HTR-8/SVneo (cell line): ENCODE results near the gene PLXNA3.

Experiments
- DNase-seq: peaks from one replicate; pipeline ENCODE4 v3.0.0; 2011; ENCODE audit warnings: low spot score, mixed read lengths; ENCODE audit not compliant: insufficient read length
- FAIRE-seq: peaks from 2 replicates; lab custom pipeline; 2011; peaks lifted over from hg19 to GRCh38; lab: Jason Lieb, UNC

The PLXNA3 gene

DNA sequence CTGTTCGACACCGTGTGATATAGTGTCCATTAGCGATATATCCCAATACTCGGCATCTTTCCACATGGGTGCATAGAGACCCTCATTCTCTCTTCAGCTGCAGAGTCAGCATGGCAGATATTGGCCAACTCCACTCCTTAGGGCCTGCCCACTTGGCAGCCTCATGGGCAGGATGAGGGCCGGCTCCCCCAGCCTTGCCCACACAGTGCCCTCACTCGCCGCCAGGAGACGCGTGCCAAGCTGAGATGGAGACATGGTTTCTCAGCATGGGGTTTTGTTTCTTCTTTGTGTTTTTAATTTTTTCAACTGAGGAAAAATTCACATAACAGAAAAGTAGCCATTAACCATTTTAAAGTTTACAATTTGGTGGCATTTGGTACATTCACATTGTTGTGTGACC, 5.3 kb upstream of the PLXNA3 start:
- no peak for DNase-seq
- FAIRE-seq, result no peak

GRCh38 chrX:154457491-154458115, 478 bp upstream of the PLXNA3 start:
- FAIRE-seq (no peak), DNase-seq (peak; percentile 32)

- no peak for DNase-seq
- FAIRE-seq, result no peak
Measured at GRCh38 chrX:154458954-154459778, 1.1 kb downstream of the PLXNA3 start.

DNA sequence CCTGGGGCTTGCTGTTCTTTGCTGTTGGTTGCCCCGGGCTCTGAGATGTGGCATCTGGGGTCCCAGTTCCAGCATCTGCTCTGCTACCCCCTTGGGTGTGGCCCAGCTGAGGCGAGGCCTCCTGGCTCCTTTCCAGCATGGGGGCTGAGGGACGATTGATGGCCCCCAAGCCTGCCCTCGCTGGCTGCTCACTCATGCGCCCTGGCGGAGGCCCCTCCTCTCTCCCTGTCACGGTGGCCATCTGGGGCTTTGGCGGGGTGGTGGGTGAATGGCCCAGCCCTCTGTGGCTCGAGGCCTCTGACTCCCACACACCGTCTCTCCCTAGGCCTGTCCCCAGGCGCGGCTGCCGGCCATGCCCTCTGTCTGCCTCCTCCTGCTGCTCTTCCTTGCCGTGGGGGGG, 1.8 kb downstream of the PLXNA3 start:
- DNase-seq (no peak), FAIRE-seq (no peak)

DNA sequence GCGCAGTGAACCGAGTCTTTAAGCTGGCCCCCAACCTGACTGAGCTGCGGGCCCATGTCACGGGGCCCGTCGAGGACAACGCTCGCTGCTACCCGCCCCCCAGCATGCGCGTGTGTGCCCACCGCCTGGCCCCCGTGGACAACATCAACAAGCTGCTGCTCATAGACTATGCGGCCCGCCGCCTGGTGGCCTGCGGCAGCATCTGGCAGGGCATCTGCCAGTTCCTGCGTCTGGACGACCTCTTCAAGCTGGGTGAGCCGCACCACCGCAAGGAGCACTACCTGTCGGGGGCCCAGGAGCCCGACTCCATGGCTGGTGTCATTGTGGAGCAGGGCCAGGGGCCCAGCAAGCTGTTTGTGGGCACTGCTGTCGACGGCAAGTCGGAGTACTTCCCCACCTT, 2.2 kb downstream of the PLXNA3 start:
- no peak for DNase-seq
- no peak for FAIRE-seq

DNA sequence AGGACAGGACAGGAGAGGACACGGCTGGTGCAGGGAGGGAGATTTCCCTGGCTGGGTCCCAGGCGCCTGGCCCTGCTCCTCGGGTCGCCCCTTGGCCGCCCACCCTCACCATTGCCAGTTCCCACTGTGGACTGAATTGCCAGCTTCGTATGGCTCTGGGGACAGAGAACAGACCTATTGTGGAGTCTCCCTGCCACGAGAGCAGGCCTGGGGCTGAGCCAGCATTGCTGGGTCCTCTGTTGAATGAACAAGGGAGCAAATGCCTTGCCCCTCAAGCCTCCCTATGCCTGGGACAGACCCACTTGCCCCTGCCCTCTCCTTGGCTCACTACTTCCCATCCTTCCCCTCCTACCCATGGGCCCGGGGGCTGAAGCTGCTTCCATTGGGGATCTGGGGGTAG, 4.3 kb downstream of the PLXNA3 start:
- no peak for DNase-seq
- FAIRE-seq, result no peak

DNA sequence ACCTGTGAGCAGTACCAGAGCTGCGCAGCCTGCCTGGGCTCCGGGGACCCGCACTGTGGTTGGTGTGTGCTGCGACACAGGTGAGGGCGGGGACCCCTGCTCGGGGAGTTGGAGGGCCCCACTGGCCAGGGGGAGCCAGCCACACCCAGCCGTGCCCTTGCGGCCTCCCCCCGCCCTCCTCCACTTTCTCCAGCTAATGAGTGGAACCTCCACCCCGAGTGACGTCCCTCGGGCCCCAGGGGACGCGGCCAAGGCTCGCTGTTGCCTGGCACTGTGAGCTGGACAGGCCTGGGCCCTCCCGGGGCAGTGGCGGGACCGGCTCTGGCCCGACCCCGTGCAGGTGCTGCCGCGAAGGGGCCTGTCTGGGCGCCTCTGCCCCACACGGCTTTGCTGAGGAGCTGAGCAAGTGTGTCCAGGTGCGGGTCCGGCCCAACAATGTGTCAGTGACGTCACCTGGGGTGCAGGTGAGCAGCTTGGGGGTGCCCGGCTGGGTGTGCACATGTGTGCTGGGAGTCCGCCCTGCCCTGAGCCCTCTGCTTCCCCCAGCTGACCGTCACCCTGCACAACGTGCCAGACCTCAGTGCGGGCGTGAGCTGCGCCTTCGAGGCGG, 5.6 kb downstream of the PLXNA3 start:
- FAIRE-seq (no peak), DNase-seq (no peak)

DNA sequence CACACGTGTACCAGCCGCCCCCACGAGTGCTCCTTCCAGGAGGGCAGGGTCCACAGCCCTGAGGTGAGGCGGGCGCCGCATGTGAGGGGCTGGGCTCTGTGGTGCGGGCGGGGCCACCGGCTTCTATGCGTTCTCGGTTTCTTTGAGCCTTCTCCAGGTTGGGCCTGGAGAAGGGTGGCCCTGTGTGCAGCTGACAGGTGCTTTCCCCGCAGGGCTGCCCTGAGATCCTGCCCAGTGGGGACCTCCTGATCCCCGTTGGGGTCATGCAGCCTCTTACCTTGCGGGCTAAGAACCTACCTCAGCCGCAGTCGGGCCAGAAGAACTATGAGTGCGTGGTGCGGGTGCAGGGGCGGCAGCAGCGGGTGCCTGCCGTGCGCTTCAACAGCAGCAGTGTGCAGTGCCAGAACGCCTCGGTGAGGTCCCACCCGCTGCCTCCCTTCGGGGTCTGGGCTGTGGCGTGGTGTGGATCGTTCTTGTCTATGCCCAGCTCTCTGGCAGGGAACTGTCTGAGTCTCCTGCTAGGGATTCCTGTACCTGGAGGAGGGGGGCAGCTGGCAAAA, 6.8 kb downstream of the PLXNA3 start:
- DNase-seq, result no peak
- FAIRE-seq, result no peak

GRCh38 chrX:154465601-154466000, 7.5 kb downstream of the PLXNA3 start:
- no peak for FAIRE-seq
- DNase-seq, result no peak

DNA sequence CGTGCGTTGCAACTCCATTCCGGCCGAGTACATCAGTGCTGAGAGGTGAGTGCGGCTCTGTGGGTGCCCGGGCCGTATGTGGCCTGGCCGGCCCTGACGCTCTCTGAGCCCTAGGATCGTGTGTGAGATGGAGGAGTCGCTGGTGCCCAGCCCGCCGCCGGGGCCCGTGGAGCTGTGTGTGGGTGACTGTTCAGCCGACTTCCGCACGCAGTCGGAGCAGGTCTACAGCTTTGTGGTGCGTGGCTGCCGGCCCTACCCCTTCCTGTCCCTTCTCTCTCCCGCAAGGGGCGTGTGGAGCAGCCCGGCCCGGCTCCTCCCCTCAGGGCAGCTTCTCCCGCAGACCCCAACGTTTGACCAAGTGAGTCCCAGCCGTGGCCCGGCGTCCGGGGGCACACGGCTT, 8.0 kb downstream of the PLXNA3 start:
- FAIRE-seq (no peak), DNase-seq (no peak)

- no peak for DNase-seq
- no peak for FAIRE-seq
Measured at GRCh38 chrX:154466907-154467306, 8.8 kb downstream of the PLXNA3 start.

GRCh38 chrX:154467556-154467955, 9.5 kb downstream of the PLXNA3 start:
- no peak for DNase-seq
- FAIRE-seq, result no peak

DNA sequence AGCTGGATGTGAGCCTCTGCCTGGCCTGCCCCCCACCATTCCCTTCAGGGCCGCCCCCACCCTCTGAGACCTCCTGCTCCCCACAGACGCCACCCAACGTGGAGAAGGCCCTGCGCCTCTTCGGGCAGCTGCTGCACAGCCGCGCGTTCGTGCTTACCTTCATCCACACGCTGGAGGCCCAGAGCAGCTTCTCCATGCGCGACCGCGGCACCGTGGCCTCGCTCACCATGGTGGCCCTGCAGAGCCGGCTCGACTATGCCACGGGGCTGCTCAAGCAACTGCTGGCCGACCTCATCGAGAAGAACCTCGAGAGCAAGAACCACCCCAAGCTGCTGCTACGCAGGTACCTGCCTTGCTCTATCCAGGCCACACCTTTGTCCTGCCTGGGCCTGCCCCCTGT, 10.1 kb downstream of the PLXNA3 start:
- FAIRE-seq, result no peak
- no peak for DNase-seq

- FAIRE-seq, result no peak
- DNase-seq, result no peak
Measured at GRCh38 chrX:154469114-154469513, 11.0 kb downstream of the PLXNA3 start.

GRCh38 chrX:154469880-154470279, 11.8 kb downstream of the PLXNA3 start:
- DNase-seq (no peak), FAIRE-seq (no peak)

- no peak for DNase-seq
- no peak for FAIRE-seq
Measured at GRCh38 chrX:154470434-154470833, 12.4 kb downstream of the PLXNA3 start.

- FAIRE-seq, result no peak
- DNase-seq, result no peak
Measured at GRCh38 chrX:154470914-154471568, 13.0 kb downstream of the PLXNA3 start.

DNA sequence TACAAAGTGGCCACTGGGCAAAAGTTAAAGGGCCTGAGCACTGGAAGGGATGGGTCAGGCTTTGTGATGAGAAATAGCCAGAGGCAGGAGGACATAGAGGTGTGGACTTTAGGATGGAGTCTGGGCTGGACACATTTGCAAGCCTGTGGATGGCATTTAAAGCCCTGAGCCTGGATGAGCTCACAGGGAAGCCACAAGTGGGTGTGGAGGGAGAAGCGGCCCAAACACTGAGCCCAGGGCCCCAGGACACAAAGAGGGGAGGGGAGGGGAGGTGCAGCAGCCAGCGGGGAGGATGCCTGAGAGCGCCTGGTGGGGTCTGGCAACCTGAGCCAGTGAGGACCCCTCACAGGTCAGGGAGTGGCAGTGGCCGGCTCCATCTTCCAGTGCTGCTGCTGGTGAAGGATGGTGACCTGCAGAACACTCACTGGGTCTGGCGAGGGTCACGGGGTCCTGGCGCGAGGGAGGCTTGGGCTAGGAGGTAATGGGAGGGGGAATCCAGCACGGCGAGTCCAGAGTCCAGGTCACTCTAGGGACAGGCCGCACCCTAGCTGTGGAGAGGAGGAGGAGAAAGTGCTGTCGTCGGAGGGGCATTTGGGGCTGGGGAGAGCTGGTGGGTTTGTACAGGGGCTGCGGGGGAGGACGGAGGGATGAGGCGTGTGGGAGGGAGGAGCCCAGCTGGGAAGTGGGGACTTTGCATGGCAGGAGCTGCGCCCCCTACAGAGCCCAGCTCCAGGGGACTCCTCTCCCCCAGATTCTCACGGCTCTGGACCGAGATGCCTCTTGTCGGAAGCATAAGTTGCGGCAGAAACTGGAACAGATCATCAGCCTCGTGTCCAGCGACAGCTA, 14.0 kb downstream of the PLXNA3 start:
- FAIRE-seq (no peak), DNase-seq (no peak)

DNA sequence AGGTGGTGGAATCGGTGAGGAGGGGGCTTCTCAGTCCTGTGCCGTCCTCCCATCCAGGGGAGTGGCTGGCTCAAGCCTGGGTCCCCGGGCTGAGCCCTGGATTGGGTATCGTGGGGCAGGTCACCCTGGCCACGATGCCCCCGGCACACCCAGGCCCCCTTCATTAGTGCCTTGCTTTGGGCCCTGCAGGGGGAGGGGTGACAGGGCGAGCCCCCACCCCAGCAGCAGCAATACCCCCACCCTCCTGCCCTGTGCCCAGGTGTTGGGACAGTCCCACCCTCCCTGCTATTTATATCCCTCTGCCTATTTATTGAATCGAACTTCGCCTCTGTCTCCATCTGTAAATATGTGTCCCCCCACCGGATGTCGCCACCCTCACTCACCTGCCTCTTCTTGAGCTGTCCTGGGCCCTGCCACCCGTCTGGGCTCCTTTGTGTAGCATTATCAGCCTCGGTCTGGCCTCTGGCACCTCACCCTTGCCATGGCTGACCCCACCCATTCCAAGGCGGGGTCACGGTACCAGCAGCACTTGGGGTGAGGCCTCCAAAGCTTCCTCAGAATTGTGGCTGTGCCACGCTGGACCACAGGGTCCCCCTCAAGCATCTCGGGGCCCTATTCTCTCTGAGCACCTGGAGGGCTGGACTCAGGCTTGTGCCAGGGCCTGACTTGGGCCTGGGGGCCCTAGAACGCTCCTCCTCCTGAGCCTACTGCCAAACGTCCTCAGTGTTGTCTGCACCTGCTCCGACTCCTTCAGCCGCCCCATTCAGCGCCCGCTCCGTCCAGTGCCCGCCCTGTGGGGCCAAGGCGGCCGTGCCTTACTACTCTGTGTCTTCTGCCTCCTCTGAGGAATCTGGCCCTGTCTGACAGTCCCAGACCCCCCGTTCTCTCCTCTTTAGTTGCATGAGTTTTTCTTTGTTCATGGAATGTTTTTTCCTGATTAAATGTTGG, 14.9 kb downstream of the PLXNA3 start:
- DNase-seq, result no peak
- FAIRE-seq, result no peak
